GM20000 (cell line): ENCODE measurements around the gene SIGLEC15.
"Not testable (repeated sequence)": the region's sequence is repeated elsewhere in the genome, so short reads cannot be mapped to it uniquely, and the experiment has no call there.

Experiments used
- DNase-seq: peaks from one replicate; pipeline ENCODE4 v3.0.0; 2012; ENCODE audit warnings: low spot score
- TF ChIP-seq, protein P1 (sequence below): IDR thresholded peaks from 2 replicates; pipeline ENCODE4 v1.5.1; 2012; ENCODE audit warnings: mild to moderate bottlenecking, control low read depth; ENCODE audit errors: extremely low read depth, missing control alignments

SIGLEC15 gene

DNA sequence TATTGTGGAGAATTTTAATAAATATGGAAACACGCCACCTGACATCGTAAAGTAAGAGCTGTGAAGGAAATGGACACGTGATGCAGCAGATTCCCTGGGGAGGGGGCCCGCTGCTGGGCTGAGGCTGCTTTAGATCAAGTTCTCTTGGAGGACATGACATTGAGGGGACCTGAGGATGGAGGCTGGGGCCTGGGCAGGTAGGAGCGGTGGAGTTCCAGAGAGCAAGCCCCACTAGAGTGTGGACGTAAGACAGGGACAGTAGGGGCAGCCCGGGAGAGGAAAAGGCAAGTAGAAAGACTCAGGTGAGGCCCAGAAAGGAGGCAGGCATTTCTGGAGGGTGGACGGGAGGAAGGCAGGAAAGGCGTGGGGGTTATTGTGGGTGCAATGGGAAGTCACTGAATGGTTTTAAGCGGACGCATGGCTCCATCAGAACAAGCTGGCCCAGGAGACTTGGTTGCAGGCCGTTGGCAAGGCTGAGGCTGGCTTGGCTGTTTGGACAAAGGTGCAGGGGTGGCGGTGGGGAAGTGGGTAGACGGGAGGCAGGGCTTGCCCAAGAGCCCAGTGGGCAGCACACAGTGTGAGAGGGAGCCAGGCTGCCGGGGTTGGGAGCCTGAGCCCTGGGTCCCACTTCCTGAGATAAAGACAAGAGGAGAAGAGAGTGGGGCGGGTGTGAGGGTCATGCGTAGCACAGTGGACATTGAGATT is 15.7 kb downstream of the SIGLEC15 start:
- TF ChIP-seq, protein P1, sequence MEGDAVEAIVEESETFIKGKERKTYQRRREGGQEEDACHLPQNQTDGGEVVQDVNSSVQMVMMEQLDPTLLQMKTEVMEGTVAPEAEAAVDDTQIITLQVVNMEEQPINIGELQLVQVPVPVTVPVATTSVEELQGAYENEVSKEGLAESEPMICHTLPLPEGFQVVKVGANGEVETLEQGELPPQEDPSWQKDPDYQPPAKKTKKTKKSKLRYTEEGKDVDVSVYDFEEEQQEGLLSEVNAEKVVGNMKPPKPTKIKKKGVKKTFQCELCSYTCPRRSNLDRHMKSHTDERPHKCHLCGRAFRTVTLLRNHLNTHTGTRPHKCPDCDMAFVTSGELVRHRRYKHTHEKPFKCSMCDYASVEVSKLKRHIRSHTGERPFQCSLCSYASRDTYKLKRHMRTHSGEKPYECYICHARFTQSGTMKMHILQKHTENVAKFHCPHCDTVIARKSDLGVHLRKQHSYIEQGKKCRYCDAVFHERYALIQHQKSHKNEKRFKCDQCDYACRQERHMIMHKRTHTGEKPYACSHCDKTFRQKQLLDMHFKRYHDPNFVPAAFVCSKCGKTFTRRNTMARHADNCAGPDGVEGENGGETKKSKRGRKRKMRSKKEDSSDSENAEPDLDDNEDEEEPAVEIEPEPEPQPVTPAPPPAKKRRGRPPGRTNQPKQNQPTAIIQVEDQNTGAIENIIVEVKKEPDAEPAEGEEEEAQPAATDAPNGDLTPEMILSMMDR, result no peak
- no peak for DNase-seq

DNA sequence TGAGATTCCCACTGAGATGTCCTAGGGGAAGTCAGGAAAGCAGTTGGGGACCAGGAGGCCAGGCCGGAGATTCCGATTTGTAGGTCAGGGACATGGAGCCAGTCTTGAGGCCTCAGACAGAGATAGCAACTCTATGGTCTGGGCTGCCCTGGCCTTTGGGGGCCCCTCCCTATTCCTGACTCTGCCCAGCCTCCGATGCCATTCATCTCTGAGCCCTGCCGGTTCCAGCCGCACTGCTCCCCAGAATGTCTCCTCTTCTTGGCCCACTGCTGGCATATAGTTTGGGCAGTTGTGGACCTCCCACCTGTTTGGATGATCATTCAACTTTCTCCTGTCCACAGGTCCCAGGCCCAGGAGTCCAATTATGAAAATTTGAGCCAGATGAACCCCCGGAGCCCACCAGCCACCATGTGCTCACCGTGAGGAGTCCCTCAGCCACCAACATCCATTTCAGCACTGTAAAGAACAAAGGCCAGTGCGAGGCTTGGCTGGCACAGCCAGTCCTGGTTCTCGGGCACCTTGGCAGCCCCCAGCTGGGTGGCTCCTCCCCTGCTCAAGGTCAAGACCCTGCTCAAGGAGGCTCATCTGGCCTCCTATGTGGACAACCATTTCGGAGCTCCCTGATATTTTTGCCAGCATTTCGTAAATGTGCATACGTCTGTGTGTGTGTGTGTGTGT is 16.4 kb downstream of the SIGLEC15 start:
- no peak for DNase-seq
- TF ChIP-seq, protein P1, result no peak

DNA sequence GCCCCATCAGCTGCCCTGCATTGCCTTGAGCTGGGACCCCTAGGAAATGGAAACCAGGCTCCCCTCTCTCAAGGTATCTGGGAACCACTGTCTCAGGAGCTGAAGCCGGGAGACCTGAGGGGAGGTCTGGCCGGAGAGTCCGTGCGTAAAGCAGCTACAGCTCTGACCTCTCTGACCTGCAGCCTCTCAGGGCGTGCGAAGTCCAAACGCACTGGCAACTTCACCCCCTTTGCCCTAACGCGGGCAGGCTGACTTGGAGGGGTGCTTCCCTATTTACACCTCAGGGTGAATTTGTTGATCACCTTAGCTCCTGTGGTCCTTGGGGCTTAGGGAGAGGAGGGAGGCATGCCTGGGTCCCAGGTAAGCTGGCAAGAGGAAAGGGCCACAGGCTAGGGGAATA is 17.5 kb downstream of the SIGLEC15 start:
- no peak for DNase-seq
- TF ChIP-seq, protein P1, result no peak

DNA sequence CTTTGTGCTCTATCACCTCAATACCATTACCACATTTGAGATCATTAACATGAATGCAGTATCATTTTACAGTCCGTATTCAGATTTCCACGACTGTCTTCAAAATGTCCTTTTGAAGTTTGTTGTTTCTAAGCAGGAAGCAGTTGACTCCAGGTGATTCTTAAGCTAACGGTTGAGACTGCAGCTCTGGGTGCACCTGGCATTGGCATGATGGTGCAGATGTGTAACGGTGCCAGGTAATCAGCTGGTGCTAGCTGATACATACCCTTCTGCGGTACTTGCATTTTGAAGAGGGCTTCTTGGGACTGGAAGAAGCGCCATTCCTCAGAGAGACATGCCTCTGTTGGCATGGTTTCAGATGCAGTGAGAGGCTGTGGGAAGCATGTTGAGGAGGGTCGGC is 19.5 kb downstream of the SIGLEC15 start:
- TF ChIP-seq, protein P1, result no peak
- DNase-seq, result no peak

DNA sequence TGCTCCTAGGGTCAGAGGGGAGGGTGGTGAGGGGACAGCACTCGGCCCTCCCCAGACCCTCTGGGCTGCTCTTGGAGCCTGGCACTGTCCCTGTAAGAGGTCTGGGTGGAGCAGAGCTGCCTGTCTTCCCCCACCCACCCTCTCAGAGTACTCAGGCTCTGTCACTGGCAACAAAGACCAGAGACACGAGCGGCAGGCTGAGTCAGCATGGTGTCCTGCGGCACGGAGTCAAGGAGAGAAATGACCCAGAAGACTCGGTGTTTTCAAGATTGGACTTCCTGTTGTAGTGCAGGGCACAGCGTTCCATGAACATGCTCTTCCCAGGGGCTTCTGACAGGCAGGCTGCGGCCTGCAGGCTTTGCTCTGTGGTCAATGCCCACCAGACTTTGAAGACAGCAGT is 19.9 kb downstream of the SIGLEC15 start:
- TF ChIP-seq, protein P1, result no peak
- DNase-seq, result no peak

DNA sequence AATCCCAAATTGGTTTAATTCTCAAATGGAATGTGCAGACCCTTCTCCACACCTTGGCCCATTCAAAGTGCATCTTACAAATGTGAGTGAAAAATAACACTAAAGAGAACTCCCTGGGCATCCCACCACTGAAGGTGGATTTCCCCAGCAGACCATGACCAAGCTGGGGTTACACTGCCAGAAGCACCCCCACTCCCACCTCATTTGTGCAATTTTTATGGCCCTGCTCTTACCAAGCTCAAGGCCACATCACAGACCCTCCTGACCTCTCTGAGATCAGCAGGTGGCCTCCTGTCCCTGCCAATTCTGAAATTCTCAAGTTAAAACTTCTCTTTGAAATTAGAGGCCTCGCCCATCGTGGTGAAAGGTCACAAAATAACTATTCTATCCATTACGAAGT is 21.6 kb downstream of the SIGLEC15 start:
- no peak for DNase-seq
- TF ChIP-seq, protein P1, result no peak

DNA sequence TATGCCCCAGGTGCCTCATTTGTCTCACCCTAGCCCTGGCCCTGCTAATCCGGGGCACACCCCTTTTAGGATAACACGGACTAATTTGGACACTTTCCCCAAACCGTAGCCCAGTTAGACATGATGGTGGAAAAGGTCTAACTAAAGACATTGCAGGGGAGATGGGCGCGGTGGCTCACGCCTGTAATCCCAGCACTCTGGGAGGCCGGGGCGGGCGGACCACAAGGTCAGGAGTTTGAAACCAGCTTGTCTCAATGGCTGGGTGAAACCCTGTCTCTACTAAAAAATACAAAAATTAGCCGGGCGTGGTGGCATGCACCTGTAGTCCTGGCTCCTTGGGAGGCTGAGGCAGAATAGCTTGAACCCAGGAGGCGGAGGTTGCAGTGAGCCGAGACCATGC is 23.2 kb downstream of the SIGLEC15 start:
- DNase-seq, result not testable (repeated sequence)

DNA sequence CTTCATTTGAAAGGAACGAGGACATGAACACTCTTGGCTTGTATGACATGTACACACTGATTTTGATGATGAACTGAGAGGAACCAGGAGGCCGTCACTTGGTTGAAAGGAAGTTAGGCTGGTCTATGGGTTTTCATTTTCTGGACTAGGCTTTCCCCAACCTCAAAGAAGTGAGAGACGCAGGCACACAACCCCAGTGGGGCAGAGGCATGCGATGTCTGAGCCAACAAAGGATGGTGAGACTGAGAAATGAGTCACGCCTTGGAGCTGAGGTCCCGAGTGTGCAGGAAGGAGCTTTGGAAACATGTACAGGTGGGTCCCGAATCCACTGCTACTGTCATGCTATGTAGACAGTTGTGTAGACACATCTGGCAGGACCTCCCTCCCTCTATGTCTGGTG is 24.1 kb downstream of the SIGLEC15 start:
- TF ChIP-seq, protein P1, result no peak
- no peak for DNase-seq
